ENCODE data around the gene DENR.
A peak's percentile ranks its signal among the peaks of the same experiment; 100 is the strongest.

The DENR gene

GRCh38 chr12:122807651-122808050 lies 55.0 kb downstream of the DENR start:
- Histone ChIP-seq H3K9ac (ENCODE audit: insufficient read length, low read depth) (no peak overlapping the region), H3K4me3 (ENCODE audit: insufficient read length, low read depth) (no peak overlapping the region), H3K36me3 (ENCODE audit: insufficient read depth, insufficient read length, low read length) (peaks cover 4% of the 10 kb centered on the region), H3K4me1 (ENCODE audit: insufficient read depth, insufficient read length) (no peaks in the 10 kb centered on the region), H3K27me3 (ENCODE audit: insufficient read depth, insufficient read length) (no peaks in the 10 kb centered on the region), H3K9me3 (ENCODE audit: insufficient read depth, low read length) (no peaks in the 10 kb centered on the region; the same call in 1 of the 2 replicates)
- DNase-seq (ENCODE audit: low read depth, low spot score): no peak
- TF ChIP-seq SUZ12 (IDR thresholded peaks at IDR 0.05; ENCODE audit: extremely low read depth, insufficient read depth, insufficient read length) (no peak), YY1 (IDR thresholded peaks at IDR 0.05; ENCODE audit: insufficient read depth, insufficient read length) (no peak), ZNF274 (IDR thresholded peaks at IDR 0.05; ENCODE audit: low read depth, low read length) (no peak)

GRCh38 chr12:122811777-122812176 lies 59.2 kb downstream of the DENR start:
- H3K4me1 ChIP-seq (ENCODE audit: insufficient read depth, insufficient read length): no peaks in the 10 kb centered on the region
- DNase-seq (ENCODE audit: low read depth, low spot score): no peak
- H3K9me3 ChIP-seq (ENCODE audit: insufficient read depth, low read length): no peaks in the 10 kb centered on the region; the same call in 1 of the 2 replicates
- no peak overlapping the region for H3K9ac ChIP-seq (ENCODE audit: insufficient read length, low read depth)
- no peak overlapping the region for H3K4me3 ChIP-seq (ENCODE audit: insufficient read length, low read depth)
- peaks cover 2% of the 10 kb centered on the region for H3K36me3 ChIP-seq (ENCODE audit: insufficient read depth, insufficient read length, low read length)
- TF ChIP-seq ZNF274 (IDR thresholded peaks at IDR 0.05; ENCODE audit: low read depth, low read length) (no peak), SUZ12 (IDR thresholded peaks at IDR 0.05; ENCODE audit: extremely low read depth, insufficient read depth, insufficient read length) (no peak), YY1 (IDR thresholded peaks at IDR 0.05; ENCODE audit: insufficient read depth, insufficient read length) (no peak)
- H3K27me3 ChIP-seq (ENCODE audit: insufficient read depth, insufficient read length): no peaks in the 10 kb centered on the region

GRCh38 chr12:122813310-122813713 lies 60.7 kb downstream of the DENR start:
- H3K4me3 ChIP-seq (ENCODE audit: insufficient read length, low read depth): no peak overlapping the region
- peak overlapping the region; percentile 23 for H3K9ac ChIP-seq (ENCODE audit: insufficient read length, low read depth)
- no peak for DNase-seq (ENCODE audit: low read depth, low spot score)
- H3K27me3 ChIP-seq (ENCODE audit: insufficient read depth, insufficient read length): no peaks in the 10 kb centered on the region
- no peaks in the 10 kb centered on the region; the same call in 1 of the 2 replicates for H3K9me3 ChIP-seq (ENCODE audit: insufficient read depth, low read length)
- TF ChIP-seq ZNF274 (IDR thresholded peaks at IDR 0.05; ENCODE audit: low read depth, low read length) (no peak), SUZ12 (IDR thresholded peaks at IDR 0.05; ENCODE audit: extremely low read depth, insufficient read depth, insufficient read length) (no peak), YY1 (IDR thresholded peaks at IDR 0.05; ENCODE audit: insufficient read depth, insufficient read length) (no peak)
- no peaks in the 10 kb centered on the region for H3K36me3 ChIP-seq (ENCODE audit: insufficient read depth, insufficient read length, low read length)
- H3K4me1 ChIP-seq (ENCODE audit: insufficient read depth, insufficient read length): no peaks in the 10 kb centered on the region

- TF ChIP-seq YY1 (IDR thresholded peaks at IDR 0.05; ENCODE audit: insufficient read depth, insufficient read length): no peak
- TF ChIP-seq ZNF274 (IDR thresholded peaks at IDR 0.05; ENCODE audit: low read depth, low read length): no peak
- no peak for TF ChIP-seq SUZ12 (IDR thresholded peaks at IDR 0.05; ENCODE audit: extremely low read depth, insufficient read depth, insufficient read length)
- H3K9ac ChIP-seq (ENCODE audit: insufficient read length, low read depth): no peak overlapping the region
- no peak for DNase-seq (ENCODE audit: low read depth, low spot score)
- no peak overlapping the region for H3K4me3 ChIP-seq (ENCODE audit: insufficient read length, low read depth)
- no peaks in the 10 kb centered on the region for H3K9me3 ChIP-seq (ENCODE audit: insufficient read depth, low read length)
- H3K27me3 ChIP-seq (ENCODE audit: insufficient read depth, insufficient read length): no peaks in the 10 kb centered on the region
- no peaks in the 10 kb centered on the region for H3K36me3 ChIP-seq (ENCODE audit: insufficient read depth, insufficient read length, low read length)
- peaks cover 1% of the 10 kb centered on the region for H3K4me1 ChIP-seq (ENCODE audit: insufficient read depth, insufficient read length)
Measured at GRCh38 chr12:122819209-122819785, 66.7 kb downstream of the DENR start.

- no peak for TF ChIP-seq YY1 (IDR thresholded peaks at IDR 0.05; ENCODE audit: insufficient read depth, insufficient read length)
- no peak for TF ChIP-seq SUZ12 (IDR thresholded peaks at IDR 0.05; ENCODE audit: extremely low read depth, insufficient read depth, insufficient read length)
- TF ChIP-seq ZNF274 (IDR thresholded peaks at IDR 0.05; ENCODE audit: low read depth, low read length): no peak
Measured at GRCh38 chr12:122820138-122820537, 67.5 kb downstream of the DENR start.

More at GRCh38 chr12:122820138-122820537, 67.5 kb downstream of the DENR start:
- Histone ChIP-seq H3K4me3 (ENCODE audit: insufficient read length, low read depth) (no peak overlapping the region), H3K9me3 (ENCODE audit: insufficient read depth, low read length) (no peaks in the 10 kb centered on the region), H3K36me3 (ENCODE audit: insufficient read depth, insufficient read length, low read length) (no peaks in the 10 kb centered on the region), H3K27me3 (ENCODE audit: insufficient read depth, insufficient read length) (no peaks in the 10 kb centered on the region), H3K9ac (ENCODE audit: insufficient read length, low read depth) (no peak overlapping the region), H3K4me1 (ENCODE audit: insufficient read depth, insufficient read length) (peaks cover 1% of the 10 kb centered on the region)
- DNase-seq (ENCODE audit: low read depth, low spot score): no peak

Data from NT2/D1 (cell line).